Erythroblast (primary cell): ENCODE results near the gene SLC16A9.
"Not testable (repeated sequence)": the region's sequence is repeated elsewhere in the genome, so short reads cannot be mapped to it uniquely, and the experiment has no call there.

ENCODE experiments used
- DNase-seq, 2 experiments: peaks; one replicate each; lab custom pipeline; 2025; lab: John Stamatoyannopoulos, UW
- GATA1 ChIP-seq: IDR thresholded peaks from 2 replicates; pipeline ENCODE4 v1.6.1; 2011; ENCODE audit warnings: low read depth, mild to moderate bottlenecking, control low read depth, low read length, moderate library complexity
- POLR2A ChIP-seq: IDR thresholded peaks from 2 replicates; pipeline ENCODE4 v1.6.1; 2011; ENCODE audit warnings: mild to moderate bottlenecking, low read length

SLC16A9 gene, protein sequence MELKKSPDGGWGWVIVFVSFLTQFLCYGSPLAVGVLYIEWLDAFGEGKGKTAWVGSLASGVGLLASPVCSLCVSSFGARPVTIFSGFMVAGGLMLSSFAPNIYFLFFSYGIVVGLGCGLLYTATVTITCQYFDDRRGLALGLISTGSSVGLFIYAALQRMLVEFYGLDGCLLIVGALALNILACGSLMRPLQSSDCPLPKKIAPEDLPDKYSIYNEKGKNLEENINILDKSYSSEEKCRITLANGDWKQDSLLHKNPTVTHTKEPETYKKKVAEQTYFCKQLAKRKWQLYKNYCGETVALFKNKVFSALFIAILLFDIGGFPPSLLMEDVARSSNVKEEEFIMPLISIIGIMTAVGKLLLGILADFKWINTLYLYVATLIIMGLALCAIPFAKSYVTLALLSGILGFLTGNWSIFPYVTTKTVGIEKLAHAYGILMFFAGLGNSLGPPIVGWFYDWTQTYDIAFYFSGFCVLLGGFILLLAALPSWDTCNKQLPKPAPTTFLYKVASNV

GRCh38 chr10:59709395-59710125 lies at the start of gene SLC16A9:
Gene SLC16A9 (minus strand): TSS chr10:59709850. CDS start chr10:59684291, 25,559 bp downstream.
- peak; percentile 60 for DNase-seq

DNA sequence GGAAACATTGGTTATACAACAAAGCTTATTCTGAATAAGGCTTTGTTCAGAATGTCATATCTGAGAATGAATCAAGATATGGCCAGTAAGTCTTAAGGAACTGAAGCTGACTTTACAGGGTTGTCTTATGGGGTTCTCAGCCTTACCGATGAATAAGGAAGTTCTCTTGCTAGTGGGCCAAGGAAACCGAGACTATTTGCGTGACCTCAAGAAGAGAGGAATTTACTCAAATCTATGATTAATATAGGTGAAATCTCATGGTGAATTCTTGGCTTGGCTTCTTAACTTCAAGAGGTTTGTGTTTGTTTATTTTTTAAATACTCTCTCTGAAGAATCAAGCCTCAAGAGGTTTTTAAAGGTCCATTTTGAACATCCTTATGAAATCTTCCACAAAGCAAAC lies 48.3 kb upstream of the SLC16A9 start:
- DNase-seq: no peak
- TF ChIP-seq POLR2A (no peak), GATA1 (no peak)

More at GRCh38 chr10:59709395-59710125, at the start of gene SLC16A9:
- TF ChIP-seq GATA1: no peak
- TF ChIP-seq POLR2A: no peak

GRCh38 chr10:59754951-59755350 lies 45.3 kb upstream of the SLC16A9 start:
- TF ChIP-seq POLR2A: no peak
- no peak for TF ChIP-seq GATA1
- DNase-seq: no peak

GRCh38 chr10:59753267-59753666 lies 43.6 kb upstream of the SLC16A9 start, which contains the start of gene MRLN:
Gene MRLN (minus strand): TSS chr10:59753455.
- DNase-seq: no peak
- TF ChIP-seq GATA1 (no peak), POLR2A (no peak)

GRCh38 chr10:59752278-59752940 lies 42.8 kb upstream of the SLC16A9 start:
- no peak for TF ChIP-seq POLR2A
- TF ChIP-seq GATA1: no peak
- no peak for DNase-seq

- no peak for TF ChIP-seq GATA1
- TF ChIP-seq POLR2A: no peak
These were observed 40.7 kb upstream of the SLC16A9 start for GRCh38 chr10:59750155-59750945.

GRCh38 chr10:59748834-59749233 lies 39.2 kb upstream of the SLC16A9 start:
- DNase-seq: no peak
- TF ChIP-seq POLR2A: no peak
- TF ChIP-seq GATA1: no peak

More at GRCh38 chr10:59750155-59750945, 40.7 kb upstream of the SLC16A9 start:
- no peak for DNase-seq

GRCh38 chr10:59745163-59745650 lies 35.6 kb upstream of the SLC16A9 start:
- DNase-seq: peak; percentile 9 to 65
- no peak for TF ChIP-seq GATA1
- no peak for TF ChIP-seq POLR2A

GRCh38 chr10:59744762-59745161 lies 35.1 kb upstream of the SLC16A9 start:
- peak; percentile 17 to 64 for DNase-seq

DNA sequence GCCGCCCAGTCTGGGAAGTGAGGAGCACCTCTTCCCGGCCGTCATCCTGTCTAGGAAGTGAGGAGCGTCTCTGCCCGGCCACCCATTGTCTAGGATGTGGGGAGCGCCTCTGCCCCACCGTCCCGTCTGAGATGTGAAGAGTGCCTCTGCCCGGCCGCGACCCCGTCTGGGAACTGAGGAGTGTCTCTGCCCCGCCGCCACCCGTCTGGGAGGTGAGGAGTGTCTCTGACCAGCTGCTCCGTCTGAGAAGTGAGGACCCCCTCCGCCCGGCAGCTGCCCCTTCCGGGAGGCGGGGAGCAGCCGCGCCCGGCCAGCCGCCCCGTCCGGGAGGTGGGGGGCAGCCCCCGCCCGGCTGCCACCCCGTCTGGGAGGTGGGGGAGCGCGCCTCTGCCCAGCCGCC lies 34.5 kb upstream of the SLC16A9 start:
- not testable (repeated sequence) for DNase-seq

- no peak for TF ChIP-seq POLR2A
- TF ChIP-seq GATA1: no peak
- DNase-seq: no peak
These were observed 31.9 kb upstream of the SLC16A9 start for GRCh38 chr10:59741583-59741982.

DNA sequence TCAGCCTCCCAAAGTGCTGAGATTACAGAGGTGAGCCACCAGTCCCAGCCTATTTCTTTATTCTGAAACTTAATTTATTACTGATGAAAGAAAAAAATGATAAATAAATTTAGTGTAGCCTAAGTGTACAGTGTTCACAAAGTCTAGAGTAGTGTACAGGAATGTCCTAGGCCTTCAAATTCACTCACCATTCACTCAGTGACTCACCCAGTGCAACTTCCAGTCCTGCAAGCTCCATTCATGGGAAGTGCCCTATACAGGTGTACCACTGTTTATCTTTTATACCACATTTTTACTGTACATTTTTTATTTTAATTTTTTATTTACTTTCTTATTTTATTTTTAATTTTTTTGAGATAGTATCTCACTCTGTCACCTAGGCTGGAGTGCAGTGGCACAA lies 31.4 kb upstream of the SLC16A9 start:
- DNase-seq: no peak
- no peak for TF ChIP-seq POLR2A
- no peak for TF ChIP-seq GATA1

GRCh38 chr10:59736749-59737148 lies 27.1 kb upstream of the SLC16A9 start:
- TF ChIP-seq GATA1 (no peak), POLR2A (no peak)
- no peak for DNase-seq
